Activated CD4-positive, alpha-beta T cell treated with anti-CD3 and anti-CD28 coated beads, Interleukin-2, Interleukin-4, amounts not matched to agents 100 ng/mL and 50 ng/mL, durations not matched to agents 16 hours and 8 hours (primary cell): ENCODE results near the gene FKBP8.

Experiments used
- DNase-seq: peaks from one replicate; pipeline ENCODE4 v3.0.0-alpha.2; 2020; ENCODE audit warnings: low spot score

FKBP8 gene

DNA sequence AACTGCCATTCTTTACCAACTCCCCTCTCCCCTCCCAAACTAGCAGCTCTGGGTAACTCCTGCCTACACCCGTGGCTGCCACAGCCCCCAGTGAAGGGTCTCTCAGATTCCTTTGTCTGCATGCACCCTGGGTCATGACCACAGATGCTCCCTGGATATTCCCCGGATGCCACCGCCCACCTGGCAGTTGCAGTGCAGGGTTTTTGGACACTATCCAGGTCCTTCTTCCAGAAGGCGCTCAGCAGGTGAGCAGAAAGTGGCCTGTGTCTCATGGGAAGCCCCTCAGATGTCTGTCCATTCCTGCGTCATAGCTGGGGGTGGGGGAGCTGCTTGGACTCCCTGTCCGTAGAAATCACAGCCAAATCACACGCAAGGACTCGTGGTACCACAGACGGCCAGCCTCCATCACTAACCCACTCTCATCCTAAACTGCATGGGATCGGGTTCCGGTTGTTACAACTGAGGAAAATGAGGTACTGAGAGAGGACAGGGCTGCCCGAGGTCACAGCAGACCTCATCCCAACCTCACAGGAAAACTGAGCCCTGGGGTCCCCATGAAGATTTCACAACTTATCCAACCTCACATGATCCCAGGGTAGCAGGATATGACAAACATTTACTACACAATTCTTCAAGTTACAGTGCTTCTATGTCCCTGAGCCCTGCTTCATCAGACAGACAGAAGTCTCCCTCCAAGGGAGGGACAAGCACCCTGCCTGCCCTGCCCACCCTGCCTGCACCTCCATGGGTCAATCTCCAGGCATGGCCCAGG is 60.1 kb downstream of the FKBP8 start:
- no peak for DNase-seq
